Mesendoderm (in vitro differentiated cells): ENCODE results near the gene TAP1. TPM values are rescaled to one million over a fixed set of nuclear protein-coding genes. Genes with fewer than 3 reads are reported as not detected.

ENCODE experiments used
- DNase-seq: peaks from one replicate; pipeline ENCODE4 v3.0.0; 2013
- H2AK5ac ChIP-seq: 2 replicates; pipeline ENCODE4 v1.6.1; 2013; ENCODE audit warnings: low read length, inconsistent platforms
- H2BK120ac ChIP-seq: 2 replicates; pipeline ENCODE4 v1.6.1; 2013; ENCODE audit warnings: low read depth, mild to moderate bottlenecking, low read length, moderate library complexity, mixed read lengths
- H2BK15ac ChIP-seq: replicated peaks from 2 replicates; pipeline ENCODE4 v1.6.1; 2013; ENCODE audit warnings: low read depth, mild to moderate bottlenecking, moderate library complexity
- H2BK5ac ChIP-seq: 2 replicates; pipeline ENCODE4 v1.6.1; 2013; ENCODE audit warnings: low read length, inconsistent platforms
- H3K18ac ChIP-seq: 2 replicates; pipeline ENCODE4 v1.6.1; 2013; ENCODE audit warnings: mild to moderate bottlenecking, low read length, mixed read lengths
- H3K23ac ChIP-seq: one replicate; pipeline ENCODE4 v1.6.1; 2013; ENCODE audit warnings: low read length
- H3K27ac ChIP-seq: 2 replicates; pipeline ENCODE4 v1.5.1; 2013; ENCODE audit warnings: low read depth, mild to moderate bottlenecking, inconsistent platforms, low read length, moderate library complexity
- H3K27me3 ChIP-seq: 2 replicates; pipeline ENCODE4 v1.6.1; 2013; ENCODE audit warnings: low read length, control low read depth, mild to moderate bottlenecking, inconsistent platforms; ENCODE audit not compliant: insufficient read depth, poor library complexity
- H3K36me3 ChIP-seq: 2 replicates; pipeline ENCODE4 v1.6.1; 2013; ENCODE audit warnings: low read length, inconsistent platforms; ENCODE audit not compliant: control insufficient read depth, insufficient read depth
- H3K4ac ChIP-seq: one replicate; pipeline ENCODE4 v1.6.1; 2013; ENCODE audit warnings: low read depth, mild to moderate bottlenecking, low read length, moderate library complexity
- H3K4me1 ChIP-seq: 2 replicates; pipeline ENCODE4 v1.6.1; 2013; ENCODE audit warnings: low read depth, low read length, inconsistent platforms; ENCODE audit not compliant: control insufficient read depth
- H3K4me2 ChIP-seq: 2 replicates; pipeline ENCODE4 v1.6.1; 2013; ENCODE audit warnings: low read length
- H3K4me3 ChIP-seq: 2 replicates; pipeline ENCODE4 v1.5.1; 2013; ENCODE audit warnings: mild to moderate bottlenecking, low read length
- H3K56ac ChIP-seq: one replicate; pipeline ENCODE4 v1.6.1; 2013; ENCODE audit warnings: low read length
- H3K79me1 ChIP-seq: 2 replicates; pipeline ENCODE4 v1.6.1; 2013; ENCODE audit warnings: low read length, inconsistent platforms
- H3K79me2 ChIP-seq: 2 replicates; pipeline ENCODE4 v1.6.1; 2013; ENCODE audit warnings: mild to moderate bottlenecking, low read length; ENCODE audit not compliant: control insufficient read depth, insufficient read depth
- H3K9ac ChIP-seq: 2 replicates; pipeline ENCODE4 v1.6.1; 2013; ENCODE audit warnings: low read length, inconsistent platforms
- H4K5ac ChIP-seq: one replicate; pipeline ENCODE4 v1.6.1; 2013; ENCODE audit warnings: low read length
- H4K8ac ChIP-seq: one replicate; pipeline ENCODE4 v1.6.1; 2013; ENCODE audit warnings: low read depth, mild to moderate bottlenecking, control low read depth, low read length, moderate library complexity
- WGBS: extraction: QIAGEN DNeasy Blood & Tissue Kit; methylation state at CpG from one replicate; pipeline ENCODE4 v1.1.7; 2013; ENCODE audit warnings: low lambda C conversion rate, missing lambda C conversion rate; ENCODE audit not compliant: insufficient coverage; ENCODE audit errors: extremely low coverage; 5-methylcytosine and 5-hydroxymethylcytosine counted together
- polyA plus RNA-seq, 2 experiments: library from polyadenylated mRNA; stranded (reverse); fragments of 200-250 nt; gene quantifications; one replicate each; pipeline ENCODE4 v1.2.3, GENCODE V29; 2013

Gene TAP1, protein sequence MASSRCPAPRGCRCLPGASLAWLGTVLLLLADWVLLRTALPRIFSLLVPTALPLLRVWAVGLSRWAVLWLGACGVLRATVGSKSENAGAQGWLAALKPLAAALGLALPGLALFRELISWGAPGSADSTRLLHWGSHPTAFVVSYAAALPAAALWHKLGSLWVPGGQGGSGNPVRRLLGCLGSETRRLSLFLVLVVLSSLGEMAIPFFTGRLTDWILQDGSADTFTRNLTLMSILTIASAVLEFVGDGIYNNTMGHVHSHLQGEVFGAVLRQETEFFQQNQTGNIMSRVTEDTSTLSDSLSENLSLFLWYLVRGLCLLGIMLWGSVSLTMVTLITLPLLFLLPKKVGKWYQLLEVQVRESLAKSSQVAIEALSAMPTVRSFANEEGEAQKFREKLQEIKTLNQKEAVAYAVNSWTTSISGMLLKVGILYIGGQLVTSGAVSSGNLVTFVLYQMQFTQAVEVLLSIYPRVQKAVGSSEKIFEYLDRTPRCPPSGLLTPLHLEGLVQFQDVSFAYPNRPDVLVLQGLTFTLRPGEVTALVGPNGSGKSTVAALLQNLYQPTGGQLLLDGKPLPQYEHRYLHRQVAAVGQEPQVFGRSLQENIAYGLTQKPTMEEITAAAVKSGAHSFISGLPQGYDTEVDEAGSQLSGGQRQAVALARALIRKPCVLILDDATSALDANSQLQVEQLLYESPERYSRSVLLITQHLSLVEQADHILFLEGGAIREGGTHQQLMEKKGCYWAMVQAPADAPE
- 2.0 TPM for polyA plus RNA-seq (2013, experiment 1 of 2)
- 2.3 TPM for polyA plus RNA-seq (2013, experiment 2 of 2)

DNA sequence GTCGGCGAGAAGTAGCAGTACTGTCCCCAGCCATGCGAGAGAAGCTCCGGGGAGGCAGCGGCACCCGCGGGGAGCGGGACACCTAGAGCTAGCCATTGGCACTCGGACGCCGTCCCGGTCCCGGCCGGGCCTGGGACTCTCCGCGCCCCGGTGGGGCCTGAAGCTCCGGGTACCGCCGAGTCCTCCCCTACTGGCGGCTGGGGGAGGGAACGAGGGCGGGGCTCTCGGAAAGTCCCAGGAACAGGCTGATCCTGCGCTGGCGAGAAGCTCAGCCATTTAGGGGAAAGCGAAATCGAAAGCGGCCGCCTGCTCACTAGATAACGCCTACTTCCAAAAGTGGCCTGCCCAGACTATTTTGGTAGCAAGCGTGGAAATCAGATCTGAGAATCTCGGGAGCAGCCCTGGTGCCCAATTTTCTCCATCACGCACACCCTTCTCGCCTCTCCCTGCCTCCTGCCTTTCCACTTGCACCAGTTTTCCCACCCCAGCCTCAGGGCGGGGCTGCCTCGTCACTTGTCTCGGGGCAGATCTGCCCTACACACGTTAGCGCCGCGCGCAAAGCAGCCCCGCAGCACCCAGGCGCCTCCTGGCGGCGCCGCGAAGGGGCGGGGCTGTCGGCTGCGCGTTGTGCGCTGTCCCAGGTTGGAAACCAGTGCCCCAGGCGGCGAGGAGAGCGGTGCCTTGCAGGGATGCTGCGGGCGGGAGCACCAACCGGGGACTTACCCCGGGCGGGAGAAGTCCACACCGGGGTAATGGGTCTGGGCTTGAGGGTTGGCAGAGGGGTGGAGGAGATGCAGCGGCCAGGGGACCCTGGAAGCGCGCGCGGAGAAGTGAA is at the start of gene TAP1, which contains the start of gene PSMB9:
TSS of gene TAP1 (minus strand) at position 164 of the 835 bp plus-strand sequence. CDS start at position 96, 68 bp downstream.
TSS of gene PSMB9 (plus strand) at position 652 of the 835 bp plus-strand sequence. CDS start at position 690, 38 bp downstream.
- Histone ChIP-seq H3K27me3 (peaks cover 28% of the 10 kb centered on the region), H3K9ac (peak within 1 kb of the TSS; percentile 56), H2AK5ac (no peak within 1 kb of the TSS), H3K27ac (no peak within 1 kb of the TSS), H2BK120ac (no peak within 1 kb of the TSS), H3K4ac (no peak within 1 kb of the TSS), H2BK15ac (no peak within 1 kb of the TSS), H3K36me3 (no peaks in the 10 kb centered on the region), H3K23ac (no peak within 1 kb of the TSS), H4K8ac (no peak within 1 kb of the TSS), H3K79me1 (no peaks in the 10 kb centered on the region), H3K18ac (no peak within 1 kb of the TSS), H4K5ac (no peak within 1 kb of the TSS), H3K56ac (peak within 1 kb of the TSS; percentile 65), H3K4me3 (peak within 1 kb of the TSS; percentile 21), H3K79me2 (no peaks in the 10 kb centered on the region), H3K4me1 (no peaks in the 10 kb centered on the region), H3K4me2 (peak within 1 kb of the TSS; percentile 39), H2BK5ac (no peak within 1 kb of the TSS)
- DNase-seq = peak; percentile 94
- WGBS = no CpG with 5 or more reads among the region's 68 CpGs

DNA sequence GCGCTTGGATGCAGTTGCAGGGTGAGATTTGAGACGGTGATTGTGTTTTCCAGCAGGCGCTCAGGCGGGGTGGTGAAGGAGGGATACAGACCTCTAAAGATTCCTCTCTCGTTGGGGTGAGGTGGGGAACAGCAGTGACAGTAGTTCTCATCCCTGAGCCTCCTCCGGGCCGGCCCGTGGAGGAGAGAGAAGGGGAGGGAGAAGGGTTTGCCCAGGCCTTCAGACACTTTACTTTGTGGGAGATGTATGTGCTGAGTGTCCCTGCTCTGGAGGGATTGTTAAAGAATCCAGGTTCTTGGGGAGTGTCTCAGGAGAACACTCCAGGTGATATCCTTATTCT is 41.5 kb upstream of the TAP1 start:
- Histone ChIP-seq H4K8ac (no peak overlapping the region), H3K56ac (peak overlapping the region; percentile 94), H3K23ac (no peak overlapping the region), H3K4me1 (peaks cover 5% of the 10 kb centered on the region), H3K79me1 (peaks cover 13% of the 10 kb centered on the region), H2BK120ac (no peak overlapping the region), H3K4me2 (peak overlapping the region; percentile 81), H2AK5ac (no peak overlapping the region), H2BK15ac (no peak overlapping the region), H3K4ac (no peak overlapping the region), H3K4me3 (peak overlapping the region; percentile 83), H3K79me2 (peaks cover 10% of the 10 kb centered on the region), H4K5ac (no peak overlapping the region), H3K27ac (no peak overlapping the region), H2BK5ac (no peak overlapping the region), H3K18ac (no peak overlapping the region), H3K9ac (peak overlapping the region; percentile 84), H3K36me3 (no peaks in the 10 kb centered on the region), H3K27me3 (no peaks in the 10 kb centered on the region)
- no peak for DNase-seq
- no CpG with 5 or more reads among the region's 8 CpGs for WGBS

DNA sequence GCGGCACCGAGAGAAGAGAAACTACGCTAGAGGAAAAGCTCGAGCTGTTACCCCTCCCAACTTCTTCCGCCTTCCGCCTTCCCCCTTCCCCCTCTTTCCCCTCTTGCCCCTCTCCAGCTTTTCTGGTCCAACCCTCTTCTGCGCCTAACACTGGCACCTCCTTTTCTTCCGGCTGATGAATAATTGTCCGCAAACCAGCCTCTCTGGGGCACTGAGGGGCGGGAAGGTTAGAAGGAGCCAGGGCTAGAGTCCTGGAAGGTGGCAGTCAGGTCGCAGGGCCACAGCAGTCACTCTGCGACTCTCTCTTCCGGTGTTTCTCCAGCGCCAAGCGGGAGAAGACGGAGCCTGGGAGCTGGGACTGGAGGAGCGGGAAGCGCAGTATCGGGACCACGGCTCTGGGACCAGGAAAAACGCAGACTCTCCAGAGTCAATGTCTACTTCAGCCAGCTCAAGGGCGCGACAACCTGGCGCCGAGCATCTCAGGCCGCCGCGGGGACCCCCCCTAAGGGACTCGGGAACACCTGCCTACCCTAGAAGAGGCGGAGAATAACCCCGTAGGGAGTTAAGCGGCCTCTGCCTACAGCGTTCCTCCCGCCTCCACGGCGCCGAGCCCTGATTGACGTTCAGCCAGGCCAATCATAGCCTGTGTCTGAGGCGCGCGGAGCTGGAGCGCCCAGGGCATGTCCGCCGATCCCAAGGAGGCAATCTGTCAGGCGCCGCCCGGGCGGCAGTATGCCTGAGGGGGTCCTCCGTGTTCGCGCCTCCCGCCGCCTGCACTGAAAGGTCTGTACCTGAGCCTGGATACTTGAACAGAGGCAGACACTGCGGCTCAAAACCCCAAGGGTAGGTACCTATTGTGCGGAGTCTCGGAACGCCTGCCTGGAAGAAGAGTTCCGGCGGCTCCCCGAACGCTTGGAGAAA is 40.8 kb upstream of the TAP1 start:
- Histone ChIP-seq H3K79me2 (peaks cover 10% of the 10 kb centered on the region), H3K4me3 (peak overlapping the region; percentile 83), H2BK120ac (no peak overlapping the region), H3K36me3 (no peaks in the 10 kb centered on the region), H3K56ac (peak overlapping the region; percentile 94), H3K18ac (peak overlapping the region; percentile 56), H2AK5ac (no peak overlapping the region), H3K27ac (peak overlapping the region; percentile 93), H2BK5ac (peak overlapping the region; percentile 76), H3K4me2 (peak overlapping the region; percentile 81), H4K8ac (no peak overlapping the region), H3K23ac (peak overlapping the region; percentile 51), H3K4me1 (peaks cover 5% of the 10 kb centered on the region), H3K4ac (peak overlapping the region; percentile 40), H2BK15ac (no peak overlapping the region), H3K79me1 (peaks cover 13% of the 10 kb centered on the region), H3K9ac (peak overlapping the region; percentile 87), H4K5ac (no peak overlapping the region), H3K27me3 (no peaks in the 10 kb centered on the region)
- WGBS = no CpG with 5 or more reads among the region's 61 CpGs
- peak; percentile 96 for DNase-seq

DNA sequence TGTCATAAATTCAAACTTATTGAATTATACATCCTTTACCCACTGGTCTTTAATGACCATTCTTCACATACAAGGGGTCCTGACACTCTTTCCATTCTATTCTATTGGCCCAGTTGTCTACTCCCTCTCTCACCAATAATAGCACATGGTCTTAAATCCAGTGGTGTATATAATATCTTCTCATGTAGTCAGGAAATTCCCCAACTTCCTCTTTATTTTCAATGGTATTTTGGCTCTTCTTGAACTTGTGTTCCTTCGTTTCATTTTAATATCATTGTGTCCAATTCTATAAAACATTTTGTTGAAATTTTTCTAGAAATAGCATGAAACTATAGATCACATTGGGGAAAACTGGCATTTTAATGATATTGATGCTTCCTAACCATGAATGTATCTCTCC is 37.3 kb upstream of the TAP1 start:
- Histone ChIP-seq H4K5ac (no peak overlapping the region), H4K8ac (no peak overlapping the region), H2BK5ac (no peak overlapping the region), H2BK120ac (no peak overlapping the region), H3K4me3 (no peak overlapping the region), H3K27me3 (no peaks in the 10 kb centered on the region), H3K4me1 (peaks cover 5% of the 10 kb centered on the region), H2AK5ac (no peak overlapping the region), H3K4ac (no peak overlapping the region), H3K9ac (no peak overlapping the region), H3K23ac (no peak overlapping the region), H3K18ac (no peak overlapping the region), H3K56ac (no peak overlapping the region), H3K36me3 (no peaks in the 10 kb centered on the region), H3K4me2 (no peak overlapping the region), H2BK15ac (no peak overlapping the region), H3K79me2 (peaks cover 5% of the 10 kb centered on the region), H3K27ac (no peak overlapping the region), H3K79me1 (peaks cover 4% of the 10 kb centered on the region)
- no CpG with 5 or more reads among the region's 1 CpG for WGBS
- no peak for DNase-seq

DNA sequence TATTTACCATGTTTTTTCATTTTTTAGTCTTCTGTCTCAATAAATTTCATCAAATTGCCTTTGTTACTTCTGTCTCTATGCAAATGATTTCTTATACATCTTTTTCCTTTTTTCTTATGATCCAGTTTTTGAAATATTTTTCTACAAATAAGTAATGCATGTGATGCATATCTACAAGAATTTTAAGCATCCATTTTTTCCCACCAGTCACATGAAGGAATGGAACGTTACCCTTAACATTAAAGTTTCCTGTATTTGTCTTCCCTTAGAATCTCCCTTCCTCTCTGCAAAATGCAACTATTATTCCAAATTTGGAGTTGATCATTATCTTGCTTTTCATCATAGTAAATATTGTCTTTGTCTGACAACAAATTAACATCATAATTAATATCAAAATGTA is 36.0 kb upstream of the TAP1 start:
- Histone ChIP-seq H2BK15ac (no peak overlapping the region), H3K4me2 (no peak overlapping the region), H2BK5ac (no peak overlapping the region), H3K27ac (no peak overlapping the region), H2BK120ac (no peak overlapping the region), H3K79me2 (no peaks in the 10 kb centered on the region), H3K4me1 (no peaks in the 10 kb centered on the region), H3K4me3 (no peak overlapping the region), H2AK5ac (no peak overlapping the region), H3K4ac (no peak overlapping the region), H3K36me3 (no peaks in the 10 kb centered on the region), H3K56ac (no peak overlapping the region), H4K8ac (no peak overlapping the region), H3K9ac (no peak overlapping the region), H4K5ac (no peak overlapping the region), H3K79me1 (no peaks in the 10 kb centered on the region), H3K23ac (no peak overlapping the region), H3K18ac (no peak overlapping the region), H3K27me3 (no peaks in the 10 kb centered on the region)
- DNase-seq = no peak
- WGBS = no CpG with 5 or more reads among the region's 1 CpG
